Nephron (organoid): ENCODE measurements around the gene NAA10.

ENCODE experiments used
- H3K27ac Mint-ChIP-seq, 3 experiments: 2 replicates each; pipeline ENCODE4 v1.8.0; 2020; ENCODE audit warnings: mixed read lengths in 3 of 3, mild to moderate bottlenecking in 2 of 3, moderate library complexity in 1 of 3
- H3K27me3 Mint-ChIP-seq: 2 replicates; pipeline ENCODE4 v1.8.0; 2021; ENCODE audit warnings: low read depth, mild to moderate bottlenecking, moderate library complexity, mixed read lengths
- H3K36me3 Mint-ChIP-seq: 2 replicates; pipeline ENCODE4 v1.8.0; 2020; ENCODE audit warnings: low read depth, mixed read lengths
- H3K4me1 Mint-ChIP-seq: 2 replicates; pipeline ENCODE4 v1.8.0; 2020; ENCODE audit warnings: mixed read lengths
- H3K4me3 Mint-ChIP-seq, 3 experiments: 2 replicates each; pipeline ENCODE4 v1.8.0; 2020; ENCODE audit warnings: mild to moderate bottlenecking in 3 of 3, mixed read lengths in 3 of 3, moderate library complexity in 2 of 3
- H3K9me3 Mint-ChIP-seq: 2 replicates; pipeline ENCODE4 v1.8.0; 2020; ENCODE audit warnings: mixed read lengths
- CTCF ChIP-seq, 3 experiments: fragments of 200-600 bp; sonication (generic); IDR thresholded peaks; one replicate each; pipeline ENCODE4 v1.5.0; 2021; ENCODE audit warnings: antibody characterized with exemption in 3 of 3; ENCODE audit not compliant: unreplicated experiment in 3 of 3

NAA10 gene

GRCh38 chrX:153964105-153964504 lies 29.3 kb upstream of the NAA10 start:
- Mint-ChIP-seq H3K9me3 (no peaks in the 10 kb centered on the region), H3K27ac (no peak overlapping the region), H3K4me1 (peaks cover 32% of the 10 kb centered on the region), H3K36me3 (peaks cover 39% of the 10 kb centered on the region), H3K27me3 (peaks cover 5% of the 10 kb centered on the region), H3K4me3 (no peak overlapping the region)
- no peak for TF ChIP-seq CTCF (IDR thresholded peaks at IDR 0.05; ENCODE audit: unreplicated experiment in 3 of 3)

GRCh38 chrX:153963546-153963945 lies 28.7 kb upstream of the NAA10 start:
- Mint-ChIP-seq H3K27ac (no peak overlapping the region), H3K27me3 (peaks cover 5% of the 10 kb centered on the region), H3K9me3 (no peaks in the 10 kb centered on the region), H3K4me1 (peaks cover 27% of the 10 kb centered on the region), H3K4me3 (no peak overlapping the region), H3K36me3 (peaks cover 39% of the 10 kb centered on the region)
- TF ChIP-seq CTCF (IDR thresholded peaks at IDR 0.05; ENCODE audit: unreplicated experiment in 3 of 3), result no peak

GRCh38 chrX:153961292-153961691 lies 26.5 kb upstream of the NAA10 start:
- Mint-ChIP-seq H3K4me3 (no peak overlapping the region), H3K27me3 (no peaks in the 10 kb centered on the region), H3K4me1 (peaks cover 4% of the 10 kb centered on the region), H3K36me3 (peaks cover 44% of the 10 kb centered on the region), H3K27ac (no peak overlapping the region), H3K9me3 (no peaks in the 10 kb centered on the region)
- TF ChIP-seq CTCF (IDR thresholded peaks at IDR 0.05; ENCODE audit: unreplicated experiment in 3 of 3), result no peak

- Mint-ChIP-seq H3K36me3 (peaks cover 47% of the 10 kb centered on the region), H3K4me3 (no peak overlapping the region), H3K27ac (no peak overlapping the region), H3K27me3 (no peaks in the 10 kb centered on the region), H3K4me1 (no peaks in the 10 kb centered on the region), H3K9me3 (no peaks in the 10 kb centered on the region)
- TF ChIP-seq CTCF (IDR thresholded peaks at IDR 0.05; ENCODE audit: unreplicated experiment in 3 of 3), result no peak
Measured at GRCh38 chrX:153960786-153961185, 25.9 kb upstream of the NAA10 start.

GRCh38 chrX:153960077-153960476 lies 25.2 kb upstream of the NAA10 start:
- no peaks in the 10 kb centered on the region for H3K27me3 Mint-ChIP-seq
- no peaks in the 10 kb centered on the region for H3K4me1 Mint-ChIP-seq
- H3K9me3 Mint-ChIP-seq, result no peaks in the 10 kb centered on the region
- no peak overlapping the region for H3K4me3 Mint-ChIP-seq
- H3K27ac Mint-ChIP-seq, result no peak overlapping the region
- H3K36me3 Mint-ChIP-seq, result peaks cover 54% of the 10 kb centered on the region
- TF ChIP-seq CTCF (IDR thresholded peaks at IDR 0.05; ENCODE audit: unreplicated experiment in 3 of 3), result no peak

- TF ChIP-seq CTCF (IDR thresholded peaks at IDR 0.05; ENCODE audit: unreplicated experiment in 3 of 3), result no peak
- no peaks in the 10 kb centered on the region for H3K9me3 Mint-ChIP-seq
- no peak overlapping the region for H3K27ac Mint-ChIP-seq
- H3K36me3 Mint-ChIP-seq, result peaks cover 53% of the 10 kb centered on the region
- no peaks in the 10 kb centered on the region for H3K4me1 Mint-ChIP-seq
- H3K4me3 Mint-ChIP-seq, result no peak overlapping the region
- no peaks in the 10 kb centered on the region for H3K27me3 Mint-ChIP-seq
Measured at GRCh38 chrX:153959649-153960048, 24.8 kb upstream of the NAA10 start.
